ENCODE data around the gene ARVCF.
A peak's percentile ranks its signal among the peaks of the same experiment; 100 is the strongest.

The ARVCF gene

DNA sequence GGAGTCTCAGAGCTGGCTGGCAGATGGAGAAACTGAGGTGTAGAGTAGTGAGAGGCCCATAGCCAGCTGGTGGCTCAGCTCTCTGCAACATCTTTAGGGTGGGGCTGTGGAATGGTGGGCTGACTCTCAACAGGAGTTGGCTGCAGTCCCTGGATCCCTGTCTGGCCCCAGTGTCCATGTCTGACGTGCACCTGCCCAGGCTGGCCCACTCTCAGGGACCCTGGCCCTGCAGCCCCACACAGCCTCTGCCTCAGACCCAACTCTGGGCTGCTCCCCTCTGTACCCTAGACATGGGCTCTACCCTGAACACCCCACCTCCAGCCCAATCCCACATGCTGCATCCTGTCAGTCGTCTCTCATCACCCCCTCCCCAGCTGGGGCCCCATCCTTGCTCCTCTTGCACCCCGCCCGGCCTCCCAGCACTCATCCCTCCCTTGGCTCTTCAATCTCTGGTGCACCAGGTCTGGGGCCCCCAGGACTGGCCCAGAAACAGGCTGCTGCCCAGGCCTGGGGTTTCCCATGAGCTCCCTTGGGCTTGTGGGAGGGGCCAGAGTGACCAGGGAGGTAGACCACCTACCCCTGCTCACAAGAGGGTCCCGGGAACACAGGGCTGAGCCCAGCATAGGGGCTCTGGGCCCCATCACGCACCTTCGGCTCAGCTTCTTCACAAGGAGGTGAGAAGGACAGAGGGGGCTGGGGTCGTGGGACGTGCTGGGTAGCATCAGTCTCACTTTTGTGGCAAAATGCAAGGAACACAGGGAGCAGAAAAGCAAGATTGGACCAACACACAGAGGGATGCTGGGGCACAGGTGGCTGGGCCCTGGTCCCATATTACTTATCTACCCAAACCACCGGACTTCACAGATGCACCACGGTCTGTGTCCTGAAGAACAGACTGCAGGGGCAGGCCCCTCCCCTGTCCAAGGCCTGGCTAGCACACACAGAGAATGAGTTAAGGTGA, 31.5 kb downstream of the ARVCF start:
- no peak for DNase-seq

- no peak for DNase-seq
Measured at GRCh38 chr22:19984201-19984753, 32.3 kb downstream of the ARVCF start.

GRCh38 chr22:19983741-19984140, 32.9 kb downstream of the ARVCF start:
- peak; percentile 17 for DNase-seq

GRCh38 chr22:19982991-19983578, 33.5 kb downstream of the ARVCF start:
- no peak for DNase-seq

- DNase-seq = no peak
Measured at GRCh38 chr22:19981961-19982920, 34.4 kb downstream of the ARVCF start.

GRCh38 chr22:19981171-19981960, 35.3 kb downstream of the ARVCF start:
- no peak for DNase-seq

GRCh38 chr22:19980766-19981165, 35.9 kb downstream of the ARVCF start:
- no peak for DNase-seq

GRCh38 chr22:19979712-19980493, 36.7 kb downstream of the ARVCF start:
- DNase-seq = no peak

GRCh38 chr22:19978748-19979147, 37.9 kb downstream of the ARVCF start:
- no peak for DNase-seq

DNA sequence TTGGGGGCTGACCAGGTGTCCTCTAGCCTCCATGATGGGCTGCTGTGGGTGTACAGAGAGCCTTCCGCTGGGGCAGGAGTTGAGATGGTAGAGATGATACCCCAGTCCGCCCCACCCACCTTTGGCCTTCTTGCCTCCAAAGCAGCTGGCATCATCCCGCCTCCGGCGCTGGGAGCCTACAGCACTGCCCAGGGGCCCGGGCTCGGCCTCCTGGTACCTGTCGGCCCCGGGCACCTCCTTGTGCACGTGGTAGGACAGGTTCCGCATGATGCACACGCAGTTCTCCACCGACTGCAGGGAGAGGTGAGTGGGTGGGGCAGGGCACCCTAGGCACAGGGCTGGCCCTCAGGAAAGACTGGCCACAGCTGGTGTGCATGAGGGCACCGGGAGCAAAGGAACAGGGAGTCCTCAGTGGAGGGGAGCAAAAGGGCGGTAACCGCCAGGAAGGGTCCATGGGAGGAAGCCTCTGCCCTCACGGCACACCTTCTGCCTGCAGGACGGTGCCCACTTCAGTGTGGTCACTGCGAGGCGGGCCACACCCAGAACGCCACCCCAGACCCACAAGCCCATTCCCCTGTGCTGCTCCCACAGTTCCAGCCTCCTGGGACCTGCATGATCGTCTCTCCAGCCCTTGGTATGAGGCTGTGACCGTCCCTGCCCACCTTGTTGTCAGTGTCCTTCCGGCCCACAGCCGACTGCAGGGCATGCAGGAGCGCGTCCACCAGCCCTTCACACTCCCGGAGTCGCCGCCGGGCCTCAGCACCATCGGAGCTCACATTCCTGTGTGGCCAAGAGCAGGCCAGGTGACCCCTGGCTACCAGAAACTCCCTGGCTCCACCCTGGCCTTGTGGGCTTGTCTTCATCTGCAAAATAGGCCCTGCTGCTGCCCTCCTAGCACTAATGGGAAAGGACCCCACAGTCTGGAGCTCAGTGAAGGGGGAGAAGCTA, 39.1 kb downstream of the ARVCF start:
- DNase-seq = no peak

DNA sequence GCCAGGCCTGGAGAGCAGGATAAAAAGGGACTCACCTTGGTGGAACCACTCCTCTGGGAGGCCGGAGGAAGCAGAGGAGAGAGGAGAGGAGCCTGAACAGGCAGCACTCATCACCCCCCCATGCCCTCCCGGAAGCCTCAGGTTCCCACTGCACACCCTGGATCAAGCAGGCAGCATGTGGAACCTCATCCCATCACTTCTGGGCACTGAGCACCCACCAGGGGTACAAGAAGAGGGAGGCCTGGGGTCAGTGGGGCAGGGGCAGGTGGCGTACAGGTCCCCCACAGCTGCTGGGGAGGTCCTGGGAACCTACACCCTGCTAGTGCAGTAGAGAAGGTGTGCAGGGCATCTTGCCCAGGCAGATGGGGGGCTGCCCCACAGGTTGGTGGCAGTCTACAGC, 40.0 kb downstream of the ARVCF start:
- DNase-seq = no peak

DNA sequence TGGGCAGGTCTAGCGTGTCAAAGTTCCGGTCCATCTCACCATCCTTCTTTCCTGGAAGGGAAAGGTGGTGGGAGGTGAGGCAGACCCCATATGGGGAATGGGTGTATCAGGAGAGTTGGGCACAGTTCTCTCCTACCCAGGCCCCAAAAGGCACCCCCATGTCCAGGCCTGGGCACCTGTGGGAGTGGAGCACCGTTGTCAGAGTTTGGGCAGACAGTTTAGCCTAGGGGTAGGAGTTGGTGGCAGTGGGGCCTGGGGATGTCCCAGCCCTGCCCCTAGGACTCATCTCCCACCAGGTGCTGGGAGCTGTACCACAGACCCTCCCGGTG, 41.0 kb downstream of the ARVCF start:
- DNase-seq = no peak

GRCh38 chr22:19974935-19975706, 41.5 kb downstream of the ARVCF start:
- no peak for DNase-seq

- DNase-seq = peak; percentile 33
Measured at GRCh38 chr22:19974268-19974861, 42.3 kb downstream of the ARVCF start.

DNA sequence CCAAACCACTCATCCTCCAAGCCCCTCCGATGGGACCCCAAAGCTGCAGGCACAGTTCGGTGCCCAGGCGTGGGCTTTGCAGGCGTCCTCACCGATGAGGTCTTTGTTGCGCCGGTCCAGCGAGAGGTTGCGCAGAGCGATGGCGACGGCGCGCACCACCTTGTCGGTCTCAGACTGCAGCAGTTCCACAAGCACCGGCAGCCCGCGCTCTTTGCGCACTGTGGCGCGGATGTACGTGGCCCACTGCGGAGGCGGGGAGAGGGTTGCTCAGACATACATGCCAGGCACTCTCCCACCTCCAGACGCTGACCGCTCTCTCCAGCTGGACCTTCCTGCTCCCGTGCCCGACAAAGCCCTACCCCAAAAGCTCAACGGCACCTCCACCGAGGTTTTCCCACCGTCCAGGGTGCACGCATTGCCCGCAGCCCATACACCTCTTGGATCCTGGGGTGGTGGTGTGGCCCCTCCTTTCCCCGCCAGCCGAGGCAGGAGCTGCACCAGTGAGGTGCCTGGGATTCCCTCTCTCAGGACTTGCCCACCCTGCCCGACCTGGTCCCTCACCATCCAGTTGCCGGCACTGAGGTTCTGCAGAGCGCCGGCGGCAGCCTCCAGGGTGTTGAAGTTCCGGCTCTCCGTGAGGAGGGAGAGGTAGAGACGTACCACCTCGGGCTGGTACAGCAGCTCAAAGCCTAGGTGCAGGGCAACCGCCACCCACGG, 42.9 kb downstream of the ARVCF start:
- DNase-seq = no peak

DNA sequence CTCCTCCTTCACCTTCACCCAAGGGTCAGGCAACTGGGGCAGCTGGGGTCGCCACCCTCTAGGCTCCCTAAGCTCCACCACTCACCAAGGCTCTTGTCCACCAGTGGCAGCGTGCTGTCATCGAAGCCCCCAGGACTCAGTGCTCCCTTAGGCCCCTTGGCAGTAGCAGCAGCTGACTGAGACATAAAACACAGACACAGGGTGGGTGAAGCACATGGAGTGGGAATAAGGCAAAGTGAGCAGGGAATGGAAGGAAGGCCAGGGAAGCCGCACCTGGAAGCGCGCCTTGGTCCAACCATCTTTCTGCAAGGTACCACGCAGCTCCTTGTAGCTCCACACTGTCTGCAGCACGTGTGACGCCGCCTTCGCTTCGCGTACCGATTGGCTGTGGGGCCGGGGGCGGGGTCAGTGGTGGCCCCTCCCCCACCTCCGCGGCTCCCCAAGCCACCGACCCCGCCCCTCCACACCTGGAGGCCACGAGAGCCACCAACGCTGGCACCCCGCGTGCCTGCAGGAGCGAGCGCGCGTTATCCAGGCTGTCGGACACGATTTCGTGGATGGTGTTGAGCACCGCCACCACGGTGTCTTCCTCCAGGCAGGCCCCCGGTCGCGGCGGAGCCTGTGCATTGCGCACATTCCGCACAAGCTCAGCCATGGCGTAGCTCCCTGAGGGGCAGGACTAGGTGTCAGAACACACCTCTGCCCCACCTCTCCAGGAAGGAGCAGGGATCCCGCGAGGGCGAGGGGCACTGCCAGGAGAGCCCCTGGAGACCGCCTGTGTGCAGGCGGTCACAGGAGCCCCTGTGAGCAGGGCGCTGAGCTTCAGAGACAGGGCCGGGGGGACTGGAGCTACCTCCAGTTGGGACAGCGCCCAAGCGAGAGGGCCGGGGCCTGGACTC, 43.7 kb downstream of the ARVCF start:
- DNase-seq = no peak

GRCh38 chr22:19972251-19972650, 44.4 kb downstream of the ARVCF start:
- no peak for DNase-seq
